Osteocyte (in vitro differentiated cells): ENCODE measurements around the gene TCHP. TPM values are rescaled to one million over a fixed set of nuclear protein-coding genes. Genes with fewer than 3 reads are reported as not detected.
"Not testable (repeated sequence)": the region's sequence is repeated elsewhere in the genome, so short reads cannot be mapped to it uniquely, and the experiment has no call there.

Experiments used
- DNase-seq: peaks from one replicate; pipeline ENCODE4 v3.0.0; 2021; ENCODE audit warnings: mixed read lengths; ENCODE audit not compliant: unreplicated experiment; ENCODE audit errors: extremely low spot score
- H3K27ac Mint-ChIP-seq: one replicate; pipeline ENCODE4 v1.8.0; 2021; ENCODE audit warnings: mild to moderate bottlenecking, mixed read lengths; ENCODE audit not compliant: unreplicated experiment
- H3K27me3 Mint-ChIP-seq: one replicate; pipeline ENCODE4 v1.8.0; 2021; ENCODE audit warnings: mixed read lengths; ENCODE audit not compliant: unreplicated experiment
- H3K36me3 Mint-ChIP-seq: one replicate; pipeline ENCODE4 v1.8.0; 2021; ENCODE audit warnings: mixed read lengths; ENCODE audit not compliant: unreplicated experiment
- H3K4me1 Mint-ChIP-seq: one replicate; pipeline ENCODE4 v1.8.0; 2021; ENCODE audit warnings: mixed read lengths; ENCODE audit not compliant: unreplicated experiment
- H3K4me3 Mint-ChIP-seq: one replicate; pipeline ENCODE4 v1.8.0; 2021; ENCODE audit warnings: mild to moderate bottlenecking, moderate library complexity, mixed read lengths; ENCODE audit not compliant: unreplicated experiment
- H3K9me3 Mint-ChIP-seq: one replicate; pipeline ENCODE4 v1.8.0; 2021; ENCODE audit warnings: mixed read lengths; ENCODE audit not compliant: unreplicated experiment
- total RNA-seq: library from RNA; stranded (reverse); gene quantifications from 2 replicates; pipeline ENCODE4 v1.2.1, GENCODE V29; 2021
- TF ChIP-seq, protein P1 (sequence below): fragments of 200-600 bp; sonication (generic); IDR thresholded peaks from 2 replicates; pipeline ENCODE4 v1.5.0; 2021; ENCODE audit warnings: antibody characterized with exemption, mild to moderate bottlenecking, moderate library complexity

TCHP gene
- total RNA-seq, 1 donor from 2014 or later = 14.4 TPM

DNA sequence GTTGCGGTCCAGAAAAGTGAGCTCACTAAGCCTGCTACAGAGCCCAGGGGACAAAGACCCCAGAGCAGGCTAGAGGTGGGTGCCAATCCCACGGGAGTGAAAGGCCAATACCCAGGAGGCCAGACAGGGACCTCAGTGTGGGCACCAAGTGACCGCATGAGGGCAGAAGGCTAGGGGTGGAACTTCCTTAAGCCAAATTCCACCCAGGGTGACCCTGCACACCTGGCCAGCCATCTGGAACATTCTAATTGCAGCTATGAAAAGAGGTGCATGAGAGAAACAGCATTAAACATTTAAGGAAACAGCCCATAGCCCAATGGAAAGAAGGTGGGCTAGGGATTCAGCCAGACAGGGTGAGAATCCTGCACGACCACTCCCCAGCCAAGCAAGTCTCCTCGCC, 39.1 kb upstream of the TCHP start:
- Mint-ChIP-seq H3K4me3 (no peak overlapping the region), H3K4me1 (peaks cover 17% of the 10 kb centered on the region), H3K36me3 (peaks cover 8% of the 10 kb centered on the region), H3K9me3 (no peaks in the 10 kb centered on the region), H3K27ac (no peak overlapping the region), H3K27me3 (no peaks in the 10 kb centered on the region)
- TF ChIP-seq, protein P1, sequence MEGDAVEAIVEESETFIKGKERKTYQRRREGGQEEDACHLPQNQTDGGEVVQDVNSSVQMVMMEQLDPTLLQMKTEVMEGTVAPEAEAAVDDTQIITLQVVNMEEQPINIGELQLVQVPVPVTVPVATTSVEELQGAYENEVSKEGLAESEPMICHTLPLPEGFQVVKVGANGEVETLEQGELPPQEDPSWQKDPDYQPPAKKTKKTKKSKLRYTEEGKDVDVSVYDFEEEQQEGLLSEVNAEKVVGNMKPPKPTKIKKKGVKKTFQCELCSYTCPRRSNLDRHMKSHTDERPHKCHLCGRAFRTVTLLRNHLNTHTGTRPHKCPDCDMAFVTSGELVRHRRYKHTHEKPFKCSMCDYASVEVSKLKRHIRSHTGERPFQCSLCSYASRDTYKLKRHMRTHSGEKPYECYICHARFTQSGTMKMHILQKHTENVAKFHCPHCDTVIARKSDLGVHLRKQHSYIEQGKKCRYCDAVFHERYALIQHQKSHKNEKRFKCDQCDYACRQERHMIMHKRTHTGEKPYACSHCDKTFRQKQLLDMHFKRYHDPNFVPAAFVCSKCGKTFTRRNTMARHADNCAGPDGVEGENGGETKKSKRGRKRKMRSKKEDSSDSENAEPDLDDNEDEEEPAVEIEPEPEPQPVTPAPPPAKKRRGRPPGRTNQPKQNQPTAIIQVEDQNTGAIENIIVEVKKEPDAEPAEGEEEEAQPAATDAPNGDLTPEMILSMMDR = no peak
- DNase-seq = no peak

DNA sequence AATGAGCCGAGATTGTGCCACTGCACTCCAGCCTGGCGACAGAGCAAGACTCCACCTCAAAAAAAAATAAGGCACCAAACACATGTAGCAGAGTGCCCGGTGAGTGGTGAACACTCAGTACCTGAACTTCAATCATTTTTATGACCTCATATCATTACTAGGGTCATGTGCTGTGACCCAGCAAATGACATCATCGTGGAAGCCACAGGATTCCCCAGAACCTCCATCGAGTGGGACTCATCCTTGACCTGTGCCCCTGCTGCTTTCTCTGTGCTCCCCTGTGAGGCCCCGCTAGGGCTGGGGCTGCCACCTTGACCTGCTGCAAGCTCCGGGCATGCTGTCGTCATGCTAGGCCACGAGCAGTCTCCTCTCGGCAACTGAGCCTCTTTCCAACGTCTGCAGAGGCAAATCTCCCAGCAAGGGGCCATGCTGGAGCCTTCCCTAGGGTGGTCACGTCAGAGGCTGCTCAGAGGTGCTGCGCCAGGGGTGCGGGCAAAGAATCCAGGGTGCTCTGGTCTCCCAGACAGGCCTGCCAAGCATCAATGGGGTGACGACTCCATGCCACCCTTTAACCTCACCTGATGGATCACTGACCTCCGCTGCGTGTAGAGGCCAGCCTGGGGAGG, 38.3 kb upstream of the TCHP start:
- no peaks in the 10 kb centered on the region for H3K9me3 Mint-ChIP-seq
- H3K36me3 Mint-ChIP-seq = peaks cover 5% of the 10 kb centered on the region
- H3K4me3 Mint-ChIP-seq = no peak overlapping the region

DNA sequence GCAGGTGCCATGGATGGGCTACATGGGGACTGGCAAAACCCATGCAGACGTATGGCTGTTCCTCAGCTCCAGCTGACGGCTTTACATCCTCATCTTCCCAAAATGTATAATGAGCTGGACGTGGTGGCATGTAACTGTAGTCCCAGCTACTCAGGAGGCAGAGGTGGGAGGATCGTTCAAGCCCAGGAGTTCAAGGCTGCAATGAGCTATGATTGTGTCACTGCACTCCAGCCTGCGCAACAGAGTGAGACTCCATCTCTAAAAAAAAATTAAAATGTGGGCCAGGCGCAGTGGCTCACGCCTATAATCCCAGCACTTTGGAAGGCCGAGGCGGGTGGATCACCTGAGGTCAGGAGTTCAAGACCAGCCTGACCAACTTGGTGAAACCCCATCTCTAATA, 37.6 kb upstream of the TCHP start:
- H3K27ac Mint-ChIP-seq, H3K9me3 Mint-ChIP-seq, H3K4me3 Mint-ChIP-seq, DNase-seq, H3K27me3 Mint-ChIP-seq, H3K36me3 Mint-ChIP-seq: not testable (repeated sequence)
- peaks cover 17% of the 10 kb centered on the region for H3K4me1 Mint-ChIP-seq

More for the DNA sequence above, 38.3 kb upstream of the TCHP start:
- no peak for DNase-seq
- peaks cover 17% of the 10 kb centered on the region for H3K4me1 Mint-ChIP-seq
- H3K27ac Mint-ChIP-seq = no peak overlapping the region
- H3K27me3 Mint-ChIP-seq = no peaks in the 10 kb centered on the region
- TF ChIP-seq, protein P1 = no peak

DNA sequence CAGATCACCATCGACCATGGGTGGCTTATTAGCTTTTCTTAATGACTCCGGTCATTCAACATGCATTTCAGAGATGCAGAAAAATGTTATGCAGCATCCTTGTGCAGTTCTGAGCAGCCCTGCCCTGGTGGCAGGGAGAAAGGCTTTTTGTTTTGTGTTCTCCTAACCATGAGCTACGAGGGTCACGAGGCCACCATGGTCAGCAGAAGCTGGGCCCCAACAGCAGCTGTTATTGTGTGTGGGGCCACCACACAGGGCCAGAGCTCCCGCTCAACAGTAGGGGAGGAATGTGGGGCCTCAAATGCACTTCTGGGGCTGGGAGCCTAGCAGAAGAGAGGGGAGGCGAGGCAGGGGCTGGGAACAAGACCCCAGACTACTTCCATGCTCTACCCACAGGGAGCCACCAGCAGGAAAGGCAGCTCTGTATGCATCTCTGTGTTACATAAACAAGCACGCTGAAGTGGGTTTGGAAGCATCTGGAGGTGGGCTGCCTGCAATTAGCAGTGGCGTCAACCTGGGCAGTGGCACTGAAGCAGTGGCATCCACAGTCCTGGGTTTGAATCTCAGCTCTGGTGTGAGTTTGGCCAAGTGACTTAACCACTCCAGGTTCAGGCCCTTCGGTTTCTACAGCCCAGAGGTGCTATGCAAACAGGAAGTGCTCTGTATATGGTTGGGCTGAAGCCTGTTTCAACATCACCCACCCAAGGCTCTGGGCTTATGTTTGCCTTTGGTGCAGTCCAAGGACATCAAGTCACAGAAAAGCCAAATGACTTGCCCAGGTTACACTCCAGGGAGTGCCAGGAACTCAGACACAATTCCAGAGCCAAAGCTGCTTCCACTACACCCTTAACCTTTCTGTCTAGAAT, 36.0 kb upstream of the TCHP start:
- peaks cover 17% of the 10 kb centered on the region for H3K4me1 Mint-ChIP-seq
- H3K27me3 Mint-ChIP-seq = no peaks in the 10 kb centered on the region
- H3K27ac Mint-ChIP-seq = no peak overlapping the region
- H3K36me3 Mint-ChIP-seq = no peaks in the 10 kb centered on the region
- H3K4me3 Mint-ChIP-seq = no peak overlapping the region
- DNase-seq = no peak
- H3K9me3 Mint-ChIP-seq = no peaks in the 10 kb centered on the region
- TF ChIP-seq, protein P1 = no peak

DNA sequence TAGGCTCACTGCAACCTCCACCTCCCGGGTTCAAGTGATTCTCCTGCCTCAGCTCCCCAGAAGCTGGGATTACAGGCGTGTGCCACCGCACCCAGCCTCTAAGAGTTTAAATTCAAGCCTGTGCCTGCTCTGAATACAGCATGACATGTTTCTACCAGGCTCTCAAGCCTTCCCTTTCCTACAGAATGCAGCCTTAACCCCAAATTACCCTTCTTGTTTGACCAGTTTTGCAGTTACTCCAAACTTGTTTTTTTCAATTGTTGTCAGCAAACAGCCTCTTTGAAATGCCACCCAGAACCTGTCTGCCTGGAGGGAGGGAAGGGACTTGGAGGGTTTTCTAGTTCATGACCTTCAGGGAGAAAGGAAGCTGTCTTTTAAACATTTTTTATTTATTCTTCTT, 35.2 kb upstream of the TCHP start:
- Mint-ChIP-seq H3K4me3 (no peak overlapping the region), H3K9me3 (no peaks in the 10 kb centered on the region), H3K27ac (no peak overlapping the region), H3K4me1 (peaks cover 17% of the 10 kb centered on the region), H3K27me3 (no peaks in the 10 kb centered on the region), H3K36me3 (no peaks in the 10 kb centered on the region)
- TF ChIP-seq, protein P1 = no peak
- no peak for DNase-seq
